Heart left ventricle (tissue), 16 donors: ENCODE data around the gene CPA5. TPM values are rescaled to one million over a fixed set of nuclear protein-coding genes. Genes with fewer than 3 reads are reported as not detected.

Experiments used
- ATAC-seq, 4 donors: fragments of 200-7000 bp; cut with Tn5 transposase; one replicate each; pipeline ENCODE4 v1.9.1; 2020 to 2022; ENCODE audit warnings: moderate library complexity in 4 of 4, mild to moderate bottlenecking in 3 of 4, moderate number of reproducible peaks in 1 of 4
- DNase-seq, 5 donors: peaks; one replicate each; pipeline ENCODE4 v3.0.0-alpha.2; 2020
- H3K27ac ChIP-seq, 12 donors: fragments of 200-600 bp; sonication (generic) in 4 of 12; one replicate each; pipeline versions ENCODE4 v1.5.0 to v1.8.0; 2016 to 2022; ENCODE audit warnings: mild to moderate bottlenecking in 2 of 12
- H3K27me3 ChIP-seq, 9 donors: fragments of 200-600 bp; sonication (generic) in 2 of 9; one replicate each; pipeline versions ENCODE4 v1.5.1 to v1.8.0; 2016 to 2022; ENCODE audit warnings: mild to moderate bottlenecking in 3 of 9
- H3K36me3 ChIP-seq, 9 donors: fragments of 200-600 bp; sonication (generic) in 2 of 9; one replicate each; pipeline versions ENCODE4 v1.5.0 to v1.8.0; 2018 to 2022; ENCODE audit warnings: mild to moderate bottlenecking in 2 of 9
- H3K4me1 ChIP-seq, 12 donors: fragments of 200-600 bp; sonication (generic) in 4 of 12; one replicate each; pipeline versions ENCODE4 v1.5.0 to v1.8.0; 2016 to 2022; ENCODE audit warnings: mild to moderate bottlenecking in 3 of 12
- H3K4me3 ChIP-seq, 12 donors: fragments of 200-600 bp; sonication (generic) in 4 of 12; one replicate each; pipeline versions ENCODE4 v1.5.0 to v1.8.0; 2017 to 2022; ENCODE audit warnings: mild to moderate bottlenecking in 9 of 12, moderate library complexity in 4 of 12
- H3K9me3 ChIP-seq, 12 donors: fragments of 200-600 bp; sonication (generic) in 4 of 12; one replicate each; pipeline versions ENCODE4 v1.5.0 to v1.8.0; 2016 to 2022; ENCODE audit warnings: mild to moderate bottlenecking in 1 of 12
- POLR2A ChIP-seq, 2 donors: fragments of 450-650 bp; IDR thresholded peaks; one replicate each; pipeline ENCODE4 v1.6.1; 2017; ENCODE audit warnings: antibody characterized with exemption in 2 of 2, mild to moderate bottlenecking in 2 of 2, moderate library complexity in 2 of 2
- WGBS, 4 donors: extraction: QIAGEN DNeasy Blood & Tissue Kit in 2 of 4; methylation state at CpG; one replicate each; pipeline versions ENCODE4 v1.1.5 to v1.1.7; 2013 to 2018; 5-methylcytosine and 5-hydroxymethylcytosine counted together
- intact Hi-C, 10 donors: fragments of 100-400 bp; cut with DNase I; formaldehyde crosslinking; loops; one replicate each; pipeline versions ENCODE4 v1.11.1 to v1.14.2; 2022
- polyA plus RNA-seq, 2 donors: library from polyadenylated mRNA; stranded (reverse); fragments of 200-250 nt; gene quantifications; one replicate each; pipeline ENCODE4 v1.2.3, GENCODE V29; 2013
- total RNA-seq, 9 donors: library from RNA; depleted of rRNA in 2 of 9; stranded (reverse); fragments of >200 nt in 2 of 9; fragmentation: NEBNext Ultra II Directional in 3 of 9; extraction: Animal tissue kit (Norgen Biotek cat#: 25700) in 3 of 9; gene quantifications; one replicate each; pipeline versions ENCODE4 v1.1.0 to v1.2.4, GENCODE V29; 2016 to 2023
- TF ChIP-seq, protein P1 (sequence below), 12 donors: fragments of 200-600 bp; sonication (generic) in 4 of 12; IDR thresholded peaks; one replicate each; pipeline versions ENCODE4 v1.5.0 to v1.8.0; 2018 to 2022; ENCODE audit warnings: antibody characterized with exemption in 12 of 12, mild to moderate bottlenecking in 5 of 12
- donor health status: ischemic (EF 13 %, LVEDD 7.1; RV severe dilation, severe dysfunction).
- donor health status: healthy with polysubstance abuse.
- donor health status: DM: no; HTN: yes; CAD: no.
- donor health status: DM: no; HTN: no; CAD: no.
- donor health status: ischemic (EF 25% LVEDD 6.9; RV normal size, moderate dysfunction).
- donor health status: ischemic (EF 25% LVEDD 5.7; RV mildly dilated, moderate dysfunction).
- donor health status: healthy.
- donor health status: DM: yes; HTN: yes; CAD: no.
- donor health status: ischemic (EF 35%, LVEDD 5.7; RV mildly dilated, moderate dysfunction).
- donor health status: nonischemic (EF 11% LVEDD 7.7; RV severe dilation, severe dysfunction).
- donor health status: DM: yes; HTN: yes; CAD: no.
- donor health status: PGD.
- donor health status: ischemic (EF 29% LVEDD 5.4; RV normal size, mild dysfunction).
- donor health status: nonischemic (EF 23%, LVEDD 6.1; RV moderate dilation, normal function).

CPA5 gene
- total and polyA plus RNA-seq, 11 donors: not detected

DNA sequence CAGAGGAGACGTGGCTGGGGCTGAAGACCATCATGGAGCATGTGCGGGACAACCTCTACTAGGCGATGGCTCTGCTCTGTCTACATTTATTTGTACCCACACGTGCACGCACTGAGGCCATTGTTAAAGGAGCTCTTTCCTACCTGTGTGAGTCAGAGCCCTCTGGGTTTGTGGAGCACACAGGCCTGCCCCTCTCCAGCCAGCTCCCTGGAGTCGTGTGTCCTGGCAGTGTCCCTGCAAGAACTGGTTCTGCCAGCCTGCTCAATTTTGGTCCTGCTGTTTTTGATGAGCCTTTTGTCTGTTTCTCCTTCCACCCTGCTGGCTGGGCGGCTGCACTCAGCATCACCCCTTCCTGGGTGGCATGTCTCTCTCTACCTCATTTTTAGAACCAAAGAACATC is 22.0 kb upstream of the CPA5 start:
- ATAC-seq (no peak), DNase-seq (no peak)
- WGBS, 4 donors: 84 to 95% (median 94%) methylated on average over 4 to 7 of the region's 7 CpGs
- no peak overlapping the region for H3K27ac ChIP-seq
- no peak overlapping the region for H3K4me3 ChIP-seq
- H3K27me3 ChIP-seq: no peaks in the 10 kb centered on the region
- no peaks in the 10 kb centered on the region for H3K4me1 ChIP-seq
- H3K9me3 ChIP-seq: no peaks in the 10 kb centered on the region
- intact Hi-C loops: loop anchor here in 1 of 10 donors (10.0 kb wide), 1 partner anchor 62 kb away; the partner anchor contains the start of gene CPA1
- H3K36me3 ChIP-seq: no peaks in the 10 kb centered on the region
- TF ChIP-seq, protein P1, sequence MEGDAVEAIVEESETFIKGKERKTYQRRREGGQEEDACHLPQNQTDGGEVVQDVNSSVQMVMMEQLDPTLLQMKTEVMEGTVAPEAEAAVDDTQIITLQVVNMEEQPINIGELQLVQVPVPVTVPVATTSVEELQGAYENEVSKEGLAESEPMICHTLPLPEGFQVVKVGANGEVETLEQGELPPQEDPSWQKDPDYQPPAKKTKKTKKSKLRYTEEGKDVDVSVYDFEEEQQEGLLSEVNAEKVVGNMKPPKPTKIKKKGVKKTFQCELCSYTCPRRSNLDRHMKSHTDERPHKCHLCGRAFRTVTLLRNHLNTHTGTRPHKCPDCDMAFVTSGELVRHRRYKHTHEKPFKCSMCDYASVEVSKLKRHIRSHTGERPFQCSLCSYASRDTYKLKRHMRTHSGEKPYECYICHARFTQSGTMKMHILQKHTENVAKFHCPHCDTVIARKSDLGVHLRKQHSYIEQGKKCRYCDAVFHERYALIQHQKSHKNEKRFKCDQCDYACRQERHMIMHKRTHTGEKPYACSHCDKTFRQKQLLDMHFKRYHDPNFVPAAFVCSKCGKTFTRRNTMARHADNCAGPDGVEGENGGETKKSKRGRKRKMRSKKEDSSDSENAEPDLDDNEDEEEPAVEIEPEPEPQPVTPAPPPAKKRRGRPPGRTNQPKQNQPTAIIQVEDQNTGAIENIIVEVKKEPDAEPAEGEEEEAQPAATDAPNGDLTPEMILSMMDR (IDR thresholded peaks at IDR 0.05): no peak
- no peak for TF ChIP-seq POLR2A (IDR thresholded peaks at IDR 0.05)

DNA sequence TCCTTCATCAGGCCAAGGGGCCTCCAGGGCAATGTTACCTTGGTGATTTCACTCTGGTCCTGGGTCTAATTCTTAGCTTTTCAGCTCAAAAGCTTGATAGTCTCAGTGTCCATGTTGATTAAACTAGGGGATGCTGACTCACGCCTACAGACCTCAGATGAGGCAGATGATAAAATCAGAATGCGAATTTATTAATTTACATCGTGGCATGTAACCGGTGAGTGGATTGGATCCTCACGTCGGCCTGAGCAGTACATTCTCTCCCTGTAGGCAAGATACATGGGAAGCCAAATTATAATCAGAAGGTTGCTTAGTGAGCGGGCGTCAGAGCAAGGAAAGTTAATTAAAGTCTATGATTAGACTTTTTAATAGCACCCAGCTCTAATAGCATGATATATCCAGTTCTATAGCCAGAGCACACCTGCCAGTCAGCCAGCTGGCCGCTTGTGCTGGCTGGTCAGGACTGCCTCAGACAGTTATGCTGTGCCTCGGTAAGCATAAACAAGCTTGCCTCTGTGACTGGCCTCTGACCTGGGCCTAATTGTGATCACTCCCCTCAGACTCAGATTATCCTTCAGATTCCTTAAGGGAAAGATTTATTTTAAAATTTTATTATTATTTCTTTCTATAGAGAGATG is 20.2 kb upstream of the CPA5 start:
- DNase-seq (no peak), ATAC-seq (no peak)
- H3K36me3 ChIP-seq: no peaks in the 10 kb centered on the region
- no peak overlapping the region for H3K4me3 ChIP-seq
- no peaks in the 10 kb centered on the region for H3K27me3 ChIP-seq
- no peaks in the 10 kb centered on the region for H3K9me3 ChIP-seq
- no peaks in the 10 kb centered on the region for H3K4me1 ChIP-seq
- no peak overlapping the region for H3K27ac ChIP-seq
- TF ChIP-seq, protein P1 (IDR thresholded peaks at IDR 0.05): no peak
- no peak for TF ChIP-seq POLR2A (IDR thresholded peaks at IDR 0.05)
- 90 to 96% (median 93%) methylated on average over 10 of the region's 10 CpGs for WGBS, 4 donors
- intact Hi-C loops: loop anchor here in 1 of 10 donors (10.0 kb wide), 1 partner anchor 60 kb away; the partner anchor contains the start of gene CPA1

DNA sequence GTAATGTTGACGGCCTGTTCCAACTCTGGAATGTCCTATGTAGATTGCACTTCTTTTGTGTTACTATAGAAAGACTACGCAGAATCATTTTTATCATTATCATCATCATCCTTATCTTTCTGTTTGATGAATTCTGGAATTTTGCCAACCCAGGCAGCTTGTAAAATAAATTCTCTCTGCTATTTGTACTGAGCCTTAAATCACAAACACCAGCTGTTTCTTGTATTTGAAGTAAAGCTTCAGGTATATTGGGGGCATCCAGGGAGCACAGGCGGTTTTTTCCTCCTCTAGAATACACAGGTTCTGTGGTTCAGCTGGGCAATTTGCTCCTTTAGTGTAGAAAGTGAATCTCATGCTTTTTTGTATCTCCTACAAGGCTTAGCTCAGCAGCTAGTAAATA is 14.9 kb upstream of the CPA5 start:
- Histone ChIP-seq H3K27ac (no peak overlapping the region), H3K27me3 (no peaks in the 10 kb centered on the region), H3K9me3 (no peaks in the 10 kb centered on the region), H3K36me3 (no peaks in the 10 kb centered on the region), H3K4me1 (peaks cover 0 to 3% (median 0%) of the 10 kb centered on the region in 12 donors), H3K4me3 (no peak overlapping the region)
- no peak for DNase-seq
- no peak for TF ChIP-seq POLR2A (IDR thresholded peaks at IDR 0.05)
- TF ChIP-seq, protein P1 (IDR thresholded peaks at IDR 0.05): no peak
- ATAC-seq: no peak
- WGBS, 4 donors: 74 to 78% (median 74%) methylated on average over 3 of the region's 3 CpGs
- intact Hi-C loops: loop anchor here in 1 of 10 donors (10.0 kb wide), 1 partner anchor 55 kb away; the partner anchor contains the start of gene CPA1

DNA sequence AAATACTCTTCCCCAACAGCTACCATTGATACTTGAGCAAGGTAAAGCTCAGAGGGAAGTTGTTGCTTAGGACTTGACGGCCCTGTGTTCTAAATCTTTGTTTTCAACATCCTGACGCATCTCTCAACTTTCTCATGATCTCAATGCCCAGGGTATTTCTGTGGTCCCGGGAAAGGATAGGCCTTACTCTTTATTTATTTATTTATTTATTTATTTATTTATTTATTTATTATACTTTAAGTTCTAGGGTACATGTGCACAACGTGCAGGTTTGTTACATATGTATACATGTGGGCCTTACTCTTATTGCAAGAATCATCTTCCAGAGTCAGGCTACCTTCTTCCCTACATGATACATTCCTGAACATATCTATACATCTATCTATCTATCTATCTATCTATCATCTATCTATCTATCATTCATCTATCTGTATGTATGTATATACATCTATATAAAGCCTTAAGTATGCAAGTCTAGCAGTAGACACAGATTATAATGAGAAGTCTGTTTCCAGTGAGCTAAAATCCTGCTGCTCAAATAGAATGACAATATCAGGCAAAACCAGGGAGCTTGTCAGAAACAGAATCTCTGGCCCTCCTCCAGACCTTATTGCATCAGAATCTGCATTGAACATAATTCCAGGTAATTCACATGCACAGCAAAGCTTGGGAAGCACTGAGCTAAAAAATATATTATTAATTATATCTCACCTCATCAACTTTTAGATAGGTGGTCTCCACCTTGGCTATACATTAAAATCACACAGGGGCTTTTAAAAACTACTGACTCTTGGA is 12.2 kb upstream of the CPA5 start:
- TF ChIP-seq, protein P1 (IDR thresholded peaks at IDR 0.05): no peak
- no peak for TF ChIP-seq POLR2A (IDR thresholded peaks at IDR 0.05)
- H3K27me3 ChIP-seq: no peaks in the 10 kb centered on the region
- ATAC-seq (no peak), DNase-seq (no peak)
- WGBS, 4 donors: 92 to 95% (median 94%) methylated on average over 4 of the region's 4 CpGs
- no peaks in the 10 kb centered on the region for H3K36me3 ChIP-seq
- H3K27ac ChIP-seq: no peak overlapping the region
- intact Hi-C loops: no loop called here
- no peak overlapping the region for H3K4me3 ChIP-seq
- no peaks in the 10 kb centered on the region for H3K9me3 ChIP-seq
- peaks cover 0 to 5% (median 0%) of the 10 kb centered on the region in 12 donors for H3K4me1 ChIP-seq
